ENCODE measurements around the gene ANO9.

- TF ChIP-seq CTCF (IDR thresholded peaks at IDR 0.05): no peak
- TF ChIP-seq EZH2 (IDR thresholded peaks at IDR 0.05): no peak
These were observed 55.3 kb downstream of the ANO9 start for GRCh38 chr11:386483-386882.
